COR-L47 (cell line): Measurements from ENCODE around the gene DLG2.
"Not testable (repeated sequence)": the region's sequence is repeated elsewhere in the genome, so short reads cannot be mapped to it uniquely, and the experiment has no call there.

Source experiments
- DNase-seq: peaks from one replicate; lab custom pipeline; 2025; lab: John Stamatoyannopoulos, UW

The DLG2 gene

DNA sequence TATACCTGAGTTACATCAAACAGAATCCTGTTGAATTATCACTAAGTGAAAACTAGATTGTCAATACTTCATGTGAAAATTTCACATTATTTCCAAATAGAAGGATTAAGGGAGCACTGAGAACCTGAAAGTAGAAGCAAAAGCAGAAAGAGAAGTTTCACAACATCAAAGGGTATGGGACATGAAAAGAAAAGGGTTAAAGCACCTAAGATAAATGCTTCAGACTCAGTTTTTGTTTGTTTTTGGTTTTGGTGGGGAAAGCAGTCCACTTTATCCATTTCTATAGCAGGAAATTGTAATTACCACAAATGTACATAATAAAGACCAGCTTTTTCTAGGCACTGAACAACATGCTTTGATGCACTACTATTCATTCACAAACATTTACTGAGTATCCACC lies 1271.2 kb downstream of the DLG2 start:
- no peak for DNase-seq

DNA sequence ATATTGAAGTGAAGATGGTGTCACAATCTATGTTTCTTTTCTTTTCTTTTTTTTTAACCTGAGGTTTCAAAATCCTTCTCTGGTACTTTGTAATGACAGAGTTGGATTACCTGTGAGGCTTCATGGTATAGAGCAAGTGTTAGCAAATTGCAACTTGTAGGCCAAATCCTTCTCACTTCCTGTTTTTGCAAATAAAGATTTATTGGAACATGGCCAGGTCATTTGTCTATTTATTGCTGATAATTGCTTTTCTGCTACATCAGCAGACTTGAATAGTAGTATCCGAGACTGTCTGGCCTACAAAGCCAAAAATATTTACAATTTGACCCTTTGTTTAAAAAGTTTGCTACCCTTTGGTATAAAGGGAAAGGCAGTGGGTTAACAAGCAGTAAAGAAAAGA lies 1281.5 kb downstream of the DLG2 start:
- no peak for DNase-seq

DNA sequence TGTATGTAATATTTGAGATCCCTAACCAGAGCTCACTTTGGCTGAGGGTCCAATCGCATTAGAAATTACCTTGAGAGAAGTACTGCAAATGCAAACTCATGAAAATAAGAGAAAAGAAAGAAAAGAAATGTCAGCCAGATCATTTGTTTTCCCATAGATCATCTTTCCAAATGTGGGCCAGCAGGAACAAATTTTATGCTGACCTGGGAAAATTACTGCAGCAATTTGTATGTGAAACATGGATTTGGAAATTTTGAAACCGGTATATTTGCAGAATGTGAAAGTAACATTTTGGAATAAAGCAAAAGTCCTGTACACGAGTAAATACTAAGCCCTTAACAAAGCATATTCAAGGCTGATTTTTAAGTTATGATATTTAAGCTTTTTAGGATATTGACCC lies 1282.1 kb downstream of the DLG2 start:
- DNase-seq: no peak

DNA sequence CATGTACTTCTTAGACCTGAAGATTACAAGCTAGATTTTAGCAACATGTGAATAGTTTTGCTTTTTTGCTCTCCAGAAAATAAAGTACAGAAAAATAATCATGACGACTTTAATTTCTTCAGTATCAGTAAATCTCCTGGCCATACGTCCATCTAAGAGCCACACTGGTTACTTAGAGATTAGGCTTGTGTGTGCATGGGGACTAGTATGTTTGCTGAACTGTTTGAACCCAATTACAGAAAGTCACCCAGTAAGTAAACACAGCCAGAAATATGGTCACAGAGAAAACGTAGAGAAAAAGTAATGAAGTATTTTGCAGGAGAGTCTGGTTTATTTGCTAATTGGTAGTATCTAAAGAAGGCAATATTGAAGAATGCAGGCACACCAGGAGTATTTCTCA lies 1287.3 kb downstream of the DLG2 start:
- no peak for DNase-seq

DNA sequence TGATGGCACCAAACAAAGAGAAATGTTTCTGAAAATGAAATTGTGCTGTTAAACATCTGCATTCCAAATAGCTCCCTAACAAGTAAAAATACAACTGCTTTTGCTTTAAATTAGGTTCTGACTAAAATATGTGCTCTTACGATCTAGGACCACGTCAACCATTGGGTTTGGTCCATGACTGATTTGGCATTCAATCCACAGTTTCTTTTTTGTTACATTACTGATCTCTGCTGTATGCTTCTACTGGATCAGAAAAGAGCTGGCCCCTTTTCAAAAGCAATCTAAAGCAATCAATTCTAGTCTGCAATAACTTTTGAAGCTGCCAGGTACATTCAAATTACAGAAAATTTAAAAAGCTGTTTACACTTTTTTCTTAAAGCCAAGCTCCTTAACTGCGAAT lies 1293.9 kb downstream of the DLG2 start:
- no peak for DNase-seq

DNA sequence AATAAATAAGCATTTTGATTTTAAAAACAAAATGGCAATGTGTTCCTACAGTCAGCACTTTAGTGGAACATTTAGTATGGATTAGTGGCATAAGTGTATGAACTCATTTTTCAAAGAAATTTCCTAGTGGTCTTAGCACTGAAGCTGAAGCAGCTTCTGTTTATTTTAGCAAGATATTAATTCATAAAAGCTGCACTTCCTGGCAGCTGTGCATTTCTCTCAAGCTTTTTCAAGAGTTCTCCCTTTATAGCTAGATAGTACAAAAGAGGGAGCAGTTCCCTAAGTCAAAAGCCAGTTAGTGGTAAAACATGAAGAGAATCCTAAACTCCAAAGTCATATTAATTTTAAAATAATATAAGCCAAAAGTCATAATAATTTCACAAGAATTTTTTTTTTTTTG lies 1304.9 kb downstream of the DLG2 start:
- DNase-seq: no peak

DNA sequence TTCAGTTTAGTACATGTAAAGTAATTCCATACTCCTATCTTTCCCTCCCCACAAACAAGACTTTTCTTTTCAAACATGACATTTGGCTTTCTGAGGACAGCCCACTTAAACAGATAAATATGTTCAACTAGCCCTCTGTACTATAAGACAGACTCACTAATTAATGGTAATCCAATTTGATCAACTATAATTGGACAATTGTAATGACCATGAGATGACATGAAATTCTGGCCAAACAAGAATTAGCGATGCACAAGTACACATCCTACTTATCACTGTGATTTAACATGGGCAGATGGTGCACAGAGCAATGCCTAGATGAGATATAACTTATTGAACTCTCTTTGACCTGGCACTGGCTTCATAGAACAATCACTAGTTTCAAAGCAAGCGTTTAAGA lies 1307.3 kb downstream of the DLG2 start:
- no peak for DNase-seq

DNA sequence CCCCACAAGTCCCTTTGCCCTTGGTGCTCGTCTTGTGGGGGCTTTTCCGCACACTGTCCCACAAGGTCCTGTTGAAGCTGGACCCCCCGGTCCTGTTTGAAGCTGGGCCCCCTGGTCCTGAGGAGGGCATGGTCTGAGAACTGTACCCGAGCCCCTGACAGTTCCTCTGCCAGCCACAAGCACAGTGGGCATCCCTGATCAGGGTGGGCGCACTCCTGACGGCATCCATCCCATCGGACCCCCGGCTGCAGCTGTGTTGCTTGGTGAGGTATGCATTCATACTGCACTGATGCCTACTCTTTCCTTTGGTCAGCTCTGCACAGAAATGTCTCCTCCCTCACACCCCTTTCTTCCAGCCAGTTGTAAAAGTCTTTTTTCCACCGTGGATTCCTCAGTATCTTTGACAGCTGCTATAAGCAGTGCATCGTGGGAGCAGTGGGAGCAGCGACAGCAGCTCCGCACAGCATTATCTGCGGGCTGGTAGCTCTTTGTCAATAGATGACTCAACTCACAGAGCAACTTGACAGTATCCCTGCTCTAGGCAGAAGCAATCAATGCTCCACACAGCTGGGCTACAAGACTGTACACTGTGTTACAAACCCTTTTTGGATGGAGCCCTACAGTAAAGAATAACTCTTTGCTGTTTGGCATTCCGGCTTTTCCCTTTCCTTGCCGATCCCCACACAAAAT lies 1310.1 kb downstream of the DLG2 start:
- no peak for DNase-seq

DNA sequence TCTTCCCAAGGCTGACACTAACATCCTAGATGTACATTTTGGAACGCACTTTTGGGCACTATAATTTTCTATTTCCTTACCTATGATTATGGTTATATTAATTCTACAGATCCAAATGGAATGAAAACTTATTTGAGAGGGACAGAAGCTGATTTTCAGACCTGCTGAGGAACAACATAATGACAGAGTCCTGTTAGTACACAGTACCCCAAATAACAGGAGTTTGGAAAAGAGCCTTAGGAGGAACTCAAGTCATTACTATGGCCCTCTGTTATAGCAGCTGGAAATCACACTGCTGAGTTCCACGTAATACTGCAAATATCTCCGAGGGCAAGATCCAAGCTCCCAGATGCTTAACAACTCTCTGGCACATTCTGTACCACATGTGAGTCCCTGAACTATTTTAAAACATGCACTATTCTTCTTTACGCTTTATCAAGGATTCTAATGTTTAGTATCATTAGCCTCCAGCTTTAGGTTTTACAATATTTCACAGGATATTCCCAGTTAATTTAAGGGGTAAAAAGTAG lies 1313.2 kb downstream of the DLG2 start:
- DNase-seq: no peak

DNA sequence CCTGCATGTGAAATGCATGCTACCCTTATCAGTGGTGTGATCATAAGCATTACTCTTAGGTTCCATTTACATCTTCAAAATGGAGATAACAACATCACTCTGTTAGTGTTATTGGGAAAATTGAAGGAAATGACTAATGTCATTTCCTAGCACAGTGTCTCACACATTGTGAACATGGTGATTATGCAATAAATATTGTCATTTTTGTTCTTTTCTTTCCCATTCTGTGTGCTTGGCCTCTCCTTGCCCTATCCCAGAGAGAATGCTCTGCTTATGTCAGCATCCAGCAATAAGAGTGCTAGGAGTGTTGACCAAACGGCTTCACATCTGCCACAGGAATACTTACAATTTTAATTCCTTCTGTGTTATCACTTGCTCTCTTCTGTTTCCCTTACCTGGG lies 1316.9 kb downstream of the DLG2 start:
- DNase-seq: no peak

DNA sequence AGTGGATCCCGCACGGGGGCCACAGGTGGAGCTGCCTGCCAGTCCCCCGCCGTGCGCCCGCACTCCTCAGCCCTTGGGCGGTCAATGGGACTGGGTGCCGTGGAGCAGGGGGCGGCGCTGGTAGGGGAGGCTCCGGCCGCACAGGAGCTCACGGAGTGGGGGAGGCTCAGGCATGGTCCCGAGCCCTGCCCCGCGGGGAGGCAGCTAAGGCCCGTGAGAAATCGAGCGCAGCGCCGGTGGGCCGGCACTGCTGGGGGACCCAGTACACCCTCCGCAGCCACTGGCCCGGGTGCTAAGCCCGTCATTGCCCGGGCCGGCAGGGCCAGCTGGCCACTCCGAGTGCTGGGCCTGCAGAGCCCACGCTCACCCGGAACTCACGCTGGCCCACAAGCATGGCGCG lies 1318.7 kb downstream of the DLG2 start:
- not testable (repeated sequence) for DNase-seq

DNA sequence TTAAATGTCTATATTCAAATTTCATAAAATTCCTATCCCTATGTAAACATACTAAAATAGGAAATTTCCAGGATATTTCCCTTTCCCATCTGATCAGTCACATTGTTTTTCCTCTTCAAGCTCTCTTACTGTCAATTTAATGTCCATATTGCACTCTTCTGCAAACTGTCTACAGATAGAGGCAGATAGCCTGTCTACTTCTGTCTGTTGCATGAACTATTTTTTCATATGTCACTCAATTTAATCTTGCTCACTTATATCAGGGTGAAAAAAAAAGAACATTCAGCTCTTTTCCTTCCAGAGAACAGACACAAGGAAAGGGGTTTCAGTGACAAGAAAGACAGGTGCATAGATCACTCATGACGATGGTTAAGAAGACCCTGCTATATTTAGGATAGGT lies 1327.1 kb downstream of the DLG2 start:
- no peak for DNase-seq

DNA sequence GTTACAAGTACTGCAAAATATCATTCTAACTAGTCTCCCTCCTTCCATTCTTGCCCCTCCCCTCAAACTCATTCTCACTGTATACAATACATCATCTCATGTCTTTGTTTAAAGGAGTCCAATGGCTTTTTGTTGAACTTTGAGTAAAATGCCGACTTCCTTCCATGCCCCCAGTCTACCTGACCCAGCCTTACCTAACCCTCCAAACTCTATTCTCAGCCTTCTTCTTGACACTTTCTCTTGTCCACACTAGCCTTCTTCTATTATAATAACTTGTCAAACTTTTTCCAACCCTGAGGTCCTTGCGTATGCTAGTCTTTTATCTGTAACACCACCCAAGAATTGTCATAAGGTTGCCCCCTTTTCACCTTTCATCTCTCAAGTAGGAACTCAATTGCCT lies 1329.6 kb downstream of the DLG2 start:
- DNase-seq: no peak

DNA sequence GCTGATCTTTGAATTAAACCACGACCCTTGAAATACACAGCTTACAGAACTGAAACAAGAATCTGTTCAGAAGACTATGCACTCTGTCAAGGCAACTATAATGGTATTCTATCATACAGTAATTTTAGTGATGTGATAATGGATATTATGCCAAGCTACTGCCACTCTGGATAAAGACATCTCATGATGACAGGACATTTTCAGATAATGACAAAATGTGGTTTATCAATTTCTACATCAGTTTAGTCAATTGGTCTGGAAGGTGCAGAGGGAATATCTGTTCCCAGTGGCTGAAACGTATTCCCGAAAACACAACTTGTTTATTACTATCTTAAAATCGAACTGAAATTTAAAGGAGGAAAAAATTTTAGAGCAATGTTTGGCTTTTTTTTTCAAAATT lies 1331.3 kb downstream of the DLG2 start:
- no peak for DNase-seq

DNA sequence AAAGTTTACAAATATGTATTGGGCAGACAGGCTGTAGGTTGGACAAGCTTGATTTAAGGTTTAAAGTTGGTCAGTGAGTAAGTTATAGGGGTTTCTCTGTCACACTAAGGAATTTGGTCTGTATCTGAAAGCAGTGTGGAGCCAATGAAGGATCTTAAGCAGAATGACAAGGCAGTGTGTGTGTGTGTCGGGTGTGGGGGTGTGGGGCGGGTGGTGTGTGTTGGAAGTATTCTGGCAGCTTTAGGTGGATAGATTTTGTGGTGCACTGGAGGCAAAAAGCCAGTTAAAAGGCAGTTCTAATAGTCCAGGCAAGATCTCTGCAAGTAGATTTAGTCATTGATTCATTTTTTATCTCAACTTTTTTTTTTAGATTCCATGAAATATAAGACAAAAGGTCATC lies 1334.2 kb downstream of the DLG2 start:
- no peak for DNase-seq

DNA sequence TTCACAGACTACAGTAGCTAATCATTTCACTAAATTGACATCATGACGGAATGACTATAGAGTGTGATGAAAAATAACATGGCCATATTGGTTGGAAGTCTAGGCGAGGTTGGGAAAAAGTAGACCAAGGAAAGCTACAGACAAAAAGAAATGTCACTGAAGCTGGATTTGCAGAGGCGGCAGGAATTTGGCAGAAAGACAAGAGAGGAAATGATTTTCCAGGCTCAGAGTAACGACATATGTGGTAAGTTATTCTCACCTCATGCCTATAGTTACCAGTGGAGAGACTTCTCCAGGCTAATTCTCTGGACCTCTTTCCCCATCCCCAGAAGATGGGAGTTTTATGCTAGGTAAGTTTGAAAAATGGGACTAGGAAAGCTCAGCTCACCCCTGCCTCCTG lies 1335.1 kb downstream of the DLG2 start:
- no peak for DNase-seq

DNA sequence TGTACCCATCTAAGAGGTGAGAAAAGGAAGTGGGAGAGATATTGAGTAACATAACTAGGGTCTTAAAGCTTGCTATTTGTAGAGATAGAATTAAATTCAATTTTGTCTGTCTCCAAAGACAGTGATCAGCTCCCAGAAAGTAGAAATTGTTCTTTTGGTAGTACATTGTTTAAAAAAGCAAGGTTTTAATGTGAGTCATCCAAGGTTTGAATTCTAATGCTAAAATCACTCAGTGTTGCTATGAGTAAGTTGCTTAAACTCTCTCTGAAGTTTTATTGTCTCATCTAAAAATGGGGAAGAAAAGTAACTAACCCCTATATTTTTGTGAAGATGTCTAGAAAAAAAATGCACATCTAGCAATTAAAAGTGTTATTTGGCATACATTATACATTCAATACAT lies 1336.5 kb downstream of the DLG2 start:
- no peak for DNase-seq

DNA sequence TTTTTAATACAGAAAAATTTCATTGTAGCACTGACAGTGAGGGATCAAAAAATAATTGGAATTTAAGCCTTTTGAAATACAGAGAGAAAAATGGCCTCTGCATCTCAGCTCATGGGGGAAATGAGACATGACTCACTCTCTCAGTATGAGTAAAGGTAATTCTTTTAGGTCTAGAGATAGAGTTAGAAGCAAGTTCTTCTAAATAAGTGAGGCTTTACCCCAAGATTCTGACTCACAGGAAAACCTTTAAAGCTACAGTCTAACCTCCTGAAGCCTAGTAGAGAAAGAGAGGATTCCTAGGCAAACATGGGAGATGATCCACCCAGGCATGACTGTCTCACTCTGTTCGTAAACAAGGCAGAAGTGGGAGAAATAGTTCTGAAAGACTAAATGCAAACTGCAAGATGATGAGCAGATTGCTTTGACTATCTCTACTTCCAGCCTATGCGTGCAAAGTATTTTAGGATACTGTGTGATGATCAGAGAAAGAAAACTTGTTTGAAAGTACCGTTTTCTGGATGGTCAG lies 1337.7 kb downstream of the DLG2 start:
- no peak for DNase-seq

DNA sequence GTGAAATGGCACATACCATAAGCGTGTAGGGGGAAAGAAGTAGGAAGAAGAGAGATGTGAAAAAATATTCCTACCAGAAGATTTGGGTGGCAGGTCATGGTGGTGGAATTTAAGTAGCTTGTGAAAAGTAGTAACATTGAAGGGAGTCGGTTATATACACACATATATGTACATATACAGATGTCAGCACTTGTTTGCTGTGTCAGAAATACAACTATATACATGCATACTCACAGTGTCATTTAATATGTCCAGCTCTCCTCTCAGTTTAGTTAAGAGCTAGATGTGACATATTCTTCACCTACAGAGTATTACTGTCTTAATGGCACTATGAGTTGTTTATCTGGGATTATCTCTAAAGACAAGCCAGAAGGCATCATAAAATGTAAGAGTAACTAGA lies 1353.6 kb downstream of the DLG2 start:
- DNase-seq: no peak

DNA sequence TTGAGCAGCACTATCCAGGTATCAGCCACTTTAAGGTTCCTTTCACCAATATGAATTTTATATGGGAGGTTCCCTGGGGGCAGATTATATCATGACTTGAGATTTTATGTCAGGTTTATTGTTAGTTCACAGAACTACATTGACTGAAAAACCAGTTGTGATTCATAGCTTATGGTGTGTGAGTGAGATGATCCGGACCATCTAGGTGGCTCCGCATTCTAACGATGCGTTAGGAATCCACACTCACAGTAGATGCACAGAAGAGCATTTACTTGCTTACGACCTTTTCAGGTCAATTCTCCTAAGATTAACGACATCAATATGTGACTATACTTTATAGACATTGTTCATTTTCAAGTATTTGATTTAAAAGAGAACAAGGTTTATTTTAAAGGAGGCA lies 1356.7 kb downstream of the DLG2 start:
- no peak for DNase-seq

DNA sequence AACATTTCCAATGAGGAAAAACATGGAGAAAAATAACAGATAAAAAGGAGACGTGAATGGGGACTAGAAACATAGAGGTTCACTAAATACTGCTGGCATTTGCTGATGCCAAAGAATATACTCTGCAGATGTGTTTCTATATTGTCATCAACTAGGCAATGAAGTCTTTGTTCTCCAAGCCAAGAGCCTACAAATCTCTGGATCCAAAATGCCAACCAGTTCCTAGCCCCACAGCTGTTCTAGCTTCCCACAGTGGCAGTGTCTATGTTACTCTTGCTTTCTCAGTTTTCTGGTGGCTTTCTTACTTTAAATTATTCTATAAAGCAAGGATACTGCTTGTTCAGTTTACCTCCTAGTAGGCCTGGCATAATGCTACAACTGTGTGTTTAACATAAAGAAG lies 1363.1 kb downstream of the DLG2 start:
- DNase-seq: no peak

DNA sequence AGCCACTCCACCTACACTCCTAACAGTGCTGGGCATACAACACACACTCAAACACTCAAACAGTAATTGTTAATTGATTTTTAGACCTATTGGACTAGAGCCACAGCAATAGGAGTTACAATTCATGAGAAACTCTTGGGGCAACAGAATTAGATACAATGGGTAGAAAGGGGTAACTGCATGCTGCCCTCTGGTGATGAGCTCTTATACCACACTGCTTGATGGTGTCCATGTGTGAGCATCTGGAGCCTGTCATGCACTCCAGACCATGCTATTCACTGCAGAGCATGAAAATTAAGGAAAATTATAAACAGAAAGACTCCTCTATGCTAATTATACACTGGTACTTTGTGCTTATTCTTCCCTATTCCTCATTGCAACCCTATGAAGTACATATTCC lies 1365.4 kb downstream of the DLG2 start:
- peak; percentile 30 for DNase-seq

DNA sequence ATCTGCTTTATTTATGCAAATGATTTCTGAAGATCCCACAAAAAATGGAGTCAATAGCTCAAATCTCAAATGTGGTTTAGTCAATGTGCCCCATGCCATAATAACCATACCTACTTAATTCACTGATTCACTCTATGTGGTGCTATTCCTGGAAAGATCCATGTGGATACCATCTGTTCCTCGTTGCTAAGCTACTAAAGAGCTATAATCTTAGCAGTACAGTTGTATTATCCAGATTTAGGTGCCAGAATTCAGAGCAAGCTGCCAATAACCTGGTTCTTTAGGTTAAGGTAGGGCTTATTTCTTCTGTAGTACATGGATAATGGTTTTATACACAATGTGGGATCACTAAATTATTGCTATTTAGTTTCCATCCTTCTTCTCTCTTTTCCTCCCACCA lies 1366.3 kb downstream of the DLG2 start:
- DNase-seq: no peak

DNA sequence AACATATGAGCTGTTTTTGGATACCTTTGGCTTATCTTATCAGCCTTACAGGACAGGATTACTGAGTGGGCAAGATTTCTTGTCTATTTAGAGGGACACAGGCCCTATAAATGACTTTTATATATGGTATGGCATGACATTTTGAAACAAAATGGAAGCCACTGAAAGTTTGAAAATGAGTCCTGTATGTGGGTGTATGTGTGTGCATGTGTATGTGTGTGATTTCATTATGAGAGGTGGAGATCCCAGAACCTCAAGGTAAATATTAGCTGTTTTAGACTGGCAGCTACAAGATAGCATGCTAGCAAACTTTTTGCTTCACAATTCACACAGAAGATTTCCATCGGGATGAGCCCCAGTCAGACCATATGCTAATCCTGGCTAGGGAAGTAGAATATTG lies 1370.5 kb downstream of the DLG2 start:
- DNase-seq: no peak
